D721Med (cell line): Measurements from ENCODE around the gene RAB3A.

Experiments
- DNase-seq: peaks from one replicate; pipeline ENCODE4 v3.0.0; 2011; ENCODE audit warnings: low spot score; ENCODE audit not compliant: insufficient read length
- FAIRE-seq: peaks from 2 replicates; lab custom pipeline; 2011; peaks lifted over from hg19 to GRCh38; lab: Jason Lieb, UNC
- CTCF ChIP-seq: IDR thresholded peaks from 2 replicates; pipeline ENCODE4 v1.5.1; 2012; ENCODE audit warnings: mild to moderate bottlenecking, control low read depth; ENCODE audit not compliant: insufficient read depth; ENCODE audit errors: missing control alignments

The RAB3A gene

GRCh38 chr19:18173572-18174288 is 30.1 kb downstream of the RAB3A start, which contains the start of gene IFI30:
TSS of gene IFI30 (plus strand) at chr19:18173813. CDS start at chr19:18173842, 29 bp downstream.
- TF ChIP-seq CTCF: no peak
- FAIRE-seq (no peak), DNase-seq (peak; percentile 94)

DNA sequence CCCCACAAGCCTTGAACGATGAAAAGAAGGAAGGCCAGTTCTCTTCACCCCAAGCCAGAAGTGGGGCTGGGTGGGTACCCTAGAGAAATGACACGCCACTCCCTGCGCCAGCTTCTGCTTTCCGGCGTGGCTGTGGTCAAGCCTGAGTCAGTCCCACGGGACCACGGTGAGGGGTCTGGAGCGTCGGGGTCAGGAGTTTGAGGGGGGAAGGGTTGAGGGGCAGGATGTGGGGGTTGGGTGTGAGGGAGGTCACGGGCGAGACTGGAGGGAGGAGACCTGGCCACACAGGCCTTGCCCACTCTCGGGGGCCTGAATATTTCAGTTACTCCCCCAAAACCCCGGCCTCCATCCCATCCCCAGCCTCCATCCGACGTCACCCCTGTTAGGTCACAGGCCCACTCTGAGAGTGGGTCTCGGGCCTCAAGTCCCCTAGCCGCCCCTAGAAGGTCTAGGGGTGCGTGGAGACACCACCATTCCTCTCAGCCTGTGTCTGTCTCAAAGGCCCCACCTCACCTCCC is 30.7 kb downstream of the RAB3A start:
- TF ChIP-seq CTCF: no peak
- FAIRE-seq (no peak), DNase-seq (no peak)

DNA sequence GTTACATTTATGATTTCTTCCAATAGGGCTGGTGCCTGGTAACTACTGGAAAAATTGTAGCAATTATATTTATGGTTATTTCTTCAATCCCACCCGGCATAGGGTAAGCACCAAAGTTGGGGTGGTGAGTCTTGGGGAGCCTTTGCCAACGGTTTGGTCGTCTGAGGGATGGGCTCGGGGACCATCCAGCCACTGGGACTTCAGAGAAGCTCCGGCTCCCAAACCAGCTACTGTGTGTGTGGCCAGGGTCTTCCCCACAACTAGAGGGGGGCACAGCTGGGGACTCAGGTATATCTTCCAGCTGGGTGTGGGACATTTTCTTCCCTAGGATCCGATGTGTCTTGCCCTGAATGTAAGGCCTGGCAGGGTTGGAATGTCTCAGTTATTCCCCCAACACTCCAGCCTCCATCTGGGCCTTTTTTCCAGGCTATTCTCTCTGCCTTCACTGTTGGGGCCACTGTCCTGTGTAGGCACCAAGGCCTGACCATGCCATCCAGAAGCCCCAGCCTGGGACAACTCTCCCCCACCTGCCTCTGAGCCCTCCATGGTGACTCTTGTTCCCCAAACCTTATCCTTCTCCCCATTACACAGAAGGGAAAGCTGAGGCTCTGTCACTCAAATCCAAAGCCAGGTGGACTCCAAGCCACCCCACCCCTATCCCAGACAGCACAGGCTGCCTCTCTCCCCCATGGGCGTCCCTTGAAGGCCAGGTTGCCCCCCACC is 31.4 kb downstream of the RAB3A start:
- TF ChIP-seq CTCF: no peak
- FAIRE-seq (no peak), DNase-seq (no peak)

- no peak for TF ChIP-seq CTCF
- DNase-seq: no peak
- FAIRE-seq: no peak
Observed at GRCh38 chr19:18171605-18172327, 32.1 kb downstream of the RAB3A start.

- no peak for TF ChIP-seq CTCF
- DNase-seq (no peak), FAIRE-seq (no peak)
Observed at GRCh38 chr19:18170714-18171255, 33.1 kb downstream of the RAB3A start.

GRCh38 chr19:18168673-18169381 is 35.0 kb downstream of the RAB3A start:
- FAIRE-seq (no peak), DNase-seq (peak; percentile 16)
- no peak for TF ChIP-seq CTCF
